Neuronal stem cell (in vitro differentiated cells): ENCODE results near the gene HMG20B.
A peak's percentile ranks its signal among the peaks of the same experiment; 100 is the strongest.

Experiments
- DNase-seq: peaks from one replicate; pipeline ENCODE4 v3.0.0-alpha.2; 2013; ENCODE audit warnings: low spot score
- H2AFZ ChIP-seq: one replicate; pipeline ENCODE4 v1.6.1; 2013; ENCODE audit warnings: mild to moderate bottlenecking, low read length, inconsistent platforms
- H2AK5ac ChIP-seq: 2 replicates; pipeline ENCODE4 v1.6.1; 2013; ENCODE audit warnings: low read depth, mild to moderate bottlenecking, inconsistent platforms, low read length, moderate library complexity, mixed read lengths
- H2BK120ac ChIP-seq: 2 replicates; pipeline ENCODE4 v1.6.1; 2013; ENCODE audit warnings: low read depth, mild to moderate bottlenecking, inconsistent platforms, low read length, moderate library complexity, mixed read lengths
- H2BK12ac ChIP-seq: one replicate; pipeline ENCODE4 v1.6.1; 2013; ENCODE audit warnings: low read length, inconsistent platforms
- H2BK15ac ChIP-seq: 2 replicates; pipeline ENCODE4 v1.6.1; 2013; ENCODE audit warnings: mild to moderate bottlenecking, low read length, inconsistent platforms, mixed read lengths
- H2BK5ac ChIP-seq: one replicate; pipeline ENCODE4 v1.6.1; 2013; ENCODE audit warnings: inconsistent platforms, mild to moderate bottlenecking, low read length, moderate library complexity
- H3K14ac ChIP-seq: one replicate; pipeline ENCODE4 v1.6.1; 2013; ENCODE audit warnings: low read length, inconsistent platforms
- H3K18ac ChIP-seq: 2 replicates; pipeline ENCODE4 v1.6.1; 2013; ENCODE audit warnings: low read length, inconsistent platforms
- H3K23ac ChIP-seq: 2 replicates; pipeline ENCODE4 v1.6.1; 2013; ENCODE audit warnings: low read depth, mild to moderate bottlenecking, mixed read lengths, low read length, inconsistent platforms; ENCODE audit not compliant: poor library complexity
- H3K27ac ChIP-seq: replicated peaks from 3 replicates; pipeline ENCODE4 v1.5.1; 2013; ENCODE audit warnings: low read length, inconsistent platforms
- H3K27me3 ChIP-seq, 3 experiments: 2 replicates each; pipeline ENCODE4 v1.6.1; 2013; ENCODE audit warnings: low read length in 3 of 3, mild to moderate bottlenecking in 2 of 3, inconsistent platforms in 1 of 3, low read depth in 1 of 3, mixed read lengths in 1 of 3, moderate library complexity in 1 of 3; ENCODE audit not compliant: control insufficient read depth in 3 of 3, insufficient read depth in 3 of 3
- H3K36me3 ChIP-seq, 2 donors: replicated peaks in 1 of 2; 2 replicates each; pipeline ENCODE4 v1.6.1; 2013; ENCODE audit warnings: low read length in 2 of 2; ENCODE audit not compliant: control insufficient read depth in 2 of 2, insufficient read depth in 2 of 2
- H3K4ac ChIP-seq: 2 replicates; pipeline ENCODE4 v1.6.1; 2013; ENCODE audit warnings: inconsistent platforms, mild to moderate bottlenecking, low read length, moderate library complexity
- H3K4me1 ChIP-seq, 2 donors: 1 replicate in 1 of 2; 2 replicates in 1 of 2; pipeline ENCODE4 v1.6.1; 2013; ENCODE audit warnings: low read length in 2 of 2, low read depth in 1 of 2; ENCODE audit not compliant: control insufficient read depth in 2 of 2, insufficient read depth in 1 of 2
- H3K4me2 ChIP-seq: one replicate; pipeline ENCODE4 v1.6.1; 2013; ENCODE audit warnings: mild to moderate bottlenecking, low read length, inconsistent platforms; ENCODE audit not compliant: insufficient read depth, poor library complexity, severe bottlenecking
- H3K4me3 ChIP-seq, 2 donors: 2 replicates each; pipeline ENCODE4 v1.5.1; 2013; ENCODE audit warnings: low read length in 2 of 2, mild to moderate bottlenecking in 2 of 2, inconsistent platforms in 1 of 2, moderate library complexity in 1 of 2
- H3K79me1 ChIP-seq: one replicate; pipeline ENCODE4 v1.6.1; 2013; ENCODE audit warnings: low read depth, mild to moderate bottlenecking, inconsistent platforms, low read length, moderate library complexity
- H3K9ac ChIP-seq: one replicate; pipeline ENCODE4 v1.6.1; 2013; ENCODE audit warnings: mild to moderate bottlenecking, low read depth, low read length, inconsistent platforms; ENCODE audit not compliant: poor library complexity
- H3K9me3 ChIP-seq, 2 donors: replicated peaks in 1 of 2; 2 replicates each; pipeline versions ENCODE3 to v1.6.1; 2013; ENCODE audit warnings: low read length in 2 of 2, mild to moderate bottlenecking in 2 of 2, inconsistent platforms in 1 of 2, low read depth in 1 of 2, mixed read lengths in 1 of 2, moderate library complexity in 1 of 2; ENCODE audit not compliant: control insufficient read depth in 2 of 2, insufficient read depth in 1 of 2
- H4K8ac ChIP-seq: one replicate; pipeline ENCODE4 v1.6.1; 2013; ENCODE audit warnings: low read depth, mild to moderate bottlenecking, inconsistent platforms, low read length, moderate library complexity
- H4K91ac ChIP-seq: one replicate; pipeline ENCODE4 v1.6.1; 2013; ENCODE audit warnings: low read length, low read depth, mild to moderate bottlenecking, inconsistent platforms; ENCODE audit not compliant: poor library complexity
- WGBS, 2 donors: extraction: QIAGEN DNeasy Blood & Tissue Kit; methylation state at CpG; one replicate each; pipeline ENCODE4 v1.1.7; 2013; ENCODE audit warnings: missing lambda C conversion rate in 2 of 2, mixed read lengths in 1 of 2; ENCODE audit not compliant: insufficient read length in 2 of 2, insufficient replicate concordance in 1 of 2; ENCODE audit errors: extremely low coverage in 2 of 2; 5-methylcytosine and 5-hydroxymethylcytosine counted together

Gene HMG20B

DNA sequence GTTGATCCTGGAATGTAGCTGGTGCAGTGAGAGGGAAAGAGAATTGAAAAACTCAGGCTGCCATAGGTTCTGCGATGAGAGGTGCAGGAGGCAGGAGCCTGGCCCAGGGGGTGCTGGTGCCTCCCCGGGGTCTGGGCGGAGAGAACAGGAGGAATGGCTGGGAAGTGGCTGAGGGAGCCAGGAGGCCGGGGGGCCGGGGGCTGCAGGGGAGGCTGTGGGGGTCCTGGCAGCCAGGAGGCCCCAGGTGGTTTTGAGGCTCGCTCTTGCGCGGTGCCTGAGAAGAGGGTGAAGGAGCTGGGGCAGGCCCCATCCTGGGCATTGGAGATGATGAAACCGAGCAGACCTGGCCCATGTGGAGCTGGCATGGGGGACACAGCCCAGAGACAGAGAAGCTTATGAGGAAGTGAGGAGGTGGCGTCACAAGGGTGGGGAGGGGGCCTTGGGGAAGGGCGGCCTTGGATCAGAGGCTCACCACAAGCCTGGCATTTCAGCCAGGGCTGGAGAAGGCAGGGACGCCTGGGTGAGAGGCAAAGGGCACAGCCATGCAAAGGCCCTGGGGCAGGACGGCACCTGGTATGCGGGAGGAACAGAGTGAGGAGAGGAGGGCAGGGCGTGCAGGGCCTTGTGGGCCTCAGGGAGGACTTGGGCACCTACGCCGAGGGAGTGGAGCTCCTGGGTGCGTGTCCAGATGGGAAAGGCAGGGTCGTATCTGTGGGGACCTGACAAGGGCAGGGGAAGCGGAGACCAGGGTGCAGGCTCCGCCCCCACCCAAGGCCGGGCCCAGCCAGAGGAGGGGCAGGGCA lies 35.1 kb upstream of the HMG20B start:
- Histone ChIP-seq H2BK15ac (no peak overlapping the region), H3K4me3 (no peak overlapping the region), H4K91ac (no peak overlapping the region), H3K36me3 (peaks cover 33 to 64% of the 10 kb centered on the region in 2 donors), H3K14ac (no peak overlapping the region), H3K27ac (no peak overlapping the region), H2BK5ac (peak overlapping the region; percentile 66), H2BK120ac (no peak overlapping the region), H3K27me3 (no peaks in the 10 kb centered on the region), H3K4me1 (peaks cover 6 to 8% of the 10 kb centered on the region in 2 donors), H3K23ac (peak overlapping the region; percentile 73), H2AK5ac (no peak overlapping the region), H3K4ac (no peak overlapping the region), H3K18ac (peak overlapping the region; percentile 52), H3K79me1 (peaks cover 4% of the 10 kb centered on the region), H4K8ac (peak overlapping the region; percentile 43), H3K9me3 (no peaks in the 10 kb centered on the region), H3K4me2 (no peak overlapping the region), H2BK12ac (no peak overlapping the region), H3K9ac (no peak overlapping the region), H2AFZ (no peak overlapping the region)
- DNase-seq, result no peak
- WGBS, 2 donors, result no CpG with 5 or more reads among the region's 22 CpGs

DNA sequence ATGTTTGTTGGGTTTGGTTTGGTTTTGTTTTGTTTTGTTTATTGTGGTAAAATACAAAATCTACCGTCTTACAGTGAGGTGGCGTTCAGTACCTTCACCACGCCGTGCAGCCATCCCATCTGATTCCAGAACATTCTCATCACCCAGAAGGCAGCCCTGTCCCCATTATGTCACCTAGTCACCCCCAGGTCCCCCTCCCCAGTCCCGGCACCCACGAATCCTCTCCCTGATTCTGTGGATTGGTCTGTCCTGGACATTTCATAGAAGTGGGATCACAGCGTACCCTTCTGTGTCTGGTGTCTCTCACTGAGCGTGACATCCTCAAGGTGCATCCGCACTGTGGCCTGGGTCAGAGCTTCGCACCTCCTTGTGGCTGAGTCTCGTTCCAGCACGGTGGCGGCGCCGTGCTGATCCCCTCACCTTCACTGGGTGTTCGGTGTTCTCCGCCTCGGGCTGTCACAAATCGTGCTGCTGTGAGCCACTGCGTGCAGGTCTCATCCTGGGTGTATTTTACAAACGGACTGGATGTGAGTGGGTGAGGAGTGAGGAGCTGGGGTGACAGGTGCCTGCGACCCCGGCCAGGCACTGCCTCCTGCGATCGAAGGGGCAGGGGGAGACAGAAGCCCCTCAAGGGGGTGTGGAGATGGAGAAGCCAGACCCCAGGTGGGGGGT lies 34.4 kb upstream of the HMG20B start:
- Histone ChIP-seq H3K14ac (no peak overlapping the region), H2BK120ac (no peak overlapping the region), H3K9ac (peak overlapping the region; percentile 30), H3K27ac (no peak overlapping the region), H2AK5ac (peak overlapping the region; percentile 7), H3K9me3 (no peaks in the 10 kb centered on the region), H3K4me2 (no peak overlapping the region), H2BK15ac (no peak overlapping the region), H3K23ac (peak overlapping the region; percentile 68), H2BK5ac (peak overlapping the region; percentile 11), H3K4ac (no peak overlapping the region), H3K79me1 (peaks cover 4% of the 10 kb centered on the region), H3K4me3 (no peak overlapping the region), H3K4me1 (peaks cover 6 to 8% of the 10 kb centered on the region in 2 donors), H3K36me3 (peaks cover 25 to 57% of the 10 kb centered on the region in 2 donors), H2BK12ac (no peak overlapping the region), H3K18ac (no peak overlapping the region), H2AFZ (no peak overlapping the region), H4K91ac (no peak overlapping the region), H3K27me3 (no peaks in the 10 kb centered on the region), H4K8ac (no peak overlapping the region)
- no peak for DNase-seq
- no CpG with 5 or more reads among the region's 25 CpGs for WGBS, 2 donors

- DNase-seq, result no peak
- Histone ChIP-seq H3K9me3 (no peaks in the 10 kb centered on the region), H3K27me3 (no peaks in the 10 kb centered on the region), H3K9ac (peak within 1 kb of the TSS; percentile 30), H4K8ac (no peak within 1 kb of the TSS), H3K79me1 (peaks cover 6% of the 10 kb centered on the region), H2BK5ac (peak within 1 kb of the TSS; percentile 66), H2AK5ac (peak within 1 kb of the TSS; percentile 68), H3K4ac (no peak within 1 kb of the TSS), H3K18ac (peak within 1 kb of the TSS; percentile 70), H4K91ac (no peak within 1 kb of the TSS), H3K27ac (no peak within 1 kb of the TSS), H2AFZ (no peak within 1 kb of the TSS), H2BK120ac (no peak within 1 kb of the TSS), H3K14ac (peak within 1 kb of the TSS; percentile 56), H3K4me3 (no peak within 1 kb of the TSS), H3K4me2 (no peak within 1 kb of the TSS), H3K23ac (peak within 1 kb of the TSS; percentile 73), H2BK15ac (no peak within 1 kb of the TSS), H3K36me3 (peaks cover 20 to 49% of the 10 kb centered on the region in 2 donors), H2BK12ac (no peak within 1 kb of the TSS), H3K4me1 (peaks cover 6 to 8% of the 10 kb centered on the region in 2 donors)
- no CpG with 5 or more reads among the region's 28 CpGs for WGBS, 2 donors
These were observed 33.6 kb upstream of the HMG20B start, which contains the start of gene TEKTIP1 for GRCh38 chr19:3538965-3539755. Gene TEKTIP1 (plus strand): TSS chr19:3539174. CDS start chr19:3539178, 4 bp downstream.
